Epithelial cell of esophagus (primary cell): ENCODE results near the gene SH3BP2.

Experiments used
- DNase-seq: peaks from one replicate; pipeline ENCODE4 v3.0.0; 2010; ENCODE audit warnings: low read depth
- H3K4me3 ChIP-seq: 2 replicates; pipeline ENCODE4 v1.5.1; 2011; ENCODE audit warnings: mild to moderate bottlenecking, low read length, control low read depth
- CTCF ChIP-seq: IDR thresholded peaks from 2 replicates; pipeline ENCODE4 v1.5.1; 2011; ENCODE audit warnings: low read depth, mild to moderate bottlenecking, low read length, control low read depth, inconsistent platforms; ENCODE audit not compliant: insufficient read depth; ENCODE audit errors: missing control alignments

The SH3BP2 gene

GRCh38 chr4:2839060-2839459, 46.2 kb downstream of the SH3BP2 start:
- no peak overlapping the region for H3K4me3 ChIP-seq
- no peak for TF ChIP-seq CTCF
- no peak for DNase-seq

DNA sequence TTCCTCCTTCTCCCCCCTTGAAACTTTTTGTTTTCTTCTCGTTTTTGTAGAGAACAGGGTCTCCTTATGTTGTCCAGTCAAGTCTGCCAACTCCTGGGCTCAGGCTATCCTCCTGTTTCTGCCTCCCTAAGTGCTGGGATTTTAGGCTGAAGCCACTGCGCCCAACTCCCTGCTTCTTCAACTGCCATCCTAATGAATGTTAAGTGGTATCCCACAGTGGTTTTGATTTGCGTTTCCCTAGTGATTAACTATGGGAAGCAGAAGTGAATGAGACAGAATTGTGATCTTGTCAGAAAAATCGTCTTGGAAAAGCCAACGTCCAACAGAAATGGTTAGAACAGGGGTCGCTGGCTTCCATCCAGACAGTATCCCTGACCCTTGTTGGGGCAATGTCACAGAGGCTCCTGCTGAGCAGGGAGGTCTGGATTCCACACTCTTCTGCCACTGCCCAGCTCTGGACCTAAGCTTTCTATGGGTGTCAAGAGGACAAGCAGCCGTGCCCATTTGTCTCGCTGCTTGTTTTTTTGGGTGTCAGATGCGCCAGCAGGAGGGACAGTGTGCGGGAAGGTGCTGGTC, 49.9 kb downstream of the SH3BP2 start:
- peak; percentile 21 for DNase-seq
- no peak for TF ChIP-seq CTCF
- peak overlapping the region; percentile 58 for H3K4me3 ChIP-seq

DNA sequence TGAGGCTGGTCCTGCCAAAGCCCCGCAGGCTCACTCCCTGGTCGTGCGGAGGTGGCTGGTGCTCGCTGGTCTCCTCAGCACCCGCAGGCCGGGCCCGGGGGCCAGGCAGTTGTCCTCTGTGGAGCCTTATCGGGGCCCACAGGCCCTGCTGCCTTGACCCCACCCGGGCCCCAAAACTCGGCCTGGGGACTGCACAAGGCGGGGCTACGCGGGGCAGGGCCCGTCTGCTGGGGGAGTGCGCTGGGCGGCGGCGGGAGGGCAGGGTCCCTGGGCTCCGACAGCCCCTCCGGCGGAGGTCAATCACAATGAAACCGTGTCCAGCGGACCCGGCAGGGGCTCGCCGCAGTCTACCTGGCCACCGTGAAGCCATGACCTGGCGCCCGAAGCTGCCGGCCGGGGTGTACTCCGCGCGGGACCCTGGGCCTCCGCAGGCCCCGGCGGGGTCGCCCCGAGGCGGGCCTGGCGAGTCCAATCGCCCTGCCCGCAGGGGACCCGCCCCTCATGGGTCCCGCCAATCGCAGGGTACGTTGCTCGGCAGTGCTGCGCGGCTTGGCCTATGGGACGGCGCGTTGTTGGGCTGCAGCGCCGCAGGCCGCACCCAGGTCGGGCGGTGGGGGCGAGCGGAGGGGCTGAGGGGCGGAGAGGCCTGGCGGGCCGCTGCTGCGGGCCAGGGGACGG, 50.5 kb downstream of the SH3BP2 start, which contains the start of gene ADD1:
ADD1 (plus strand) TSS at position 582 of the 678 bp plus-strand sequence. CDS start 32,072 bp downstream, outside the sequence.
- peak; percentile 87 for DNase-seq
- TF ChIP-seq CTCF: no peak
- H3K4me3 ChIP-seq: peak within 1 kb of the TSS; percentile 58

DNA sequence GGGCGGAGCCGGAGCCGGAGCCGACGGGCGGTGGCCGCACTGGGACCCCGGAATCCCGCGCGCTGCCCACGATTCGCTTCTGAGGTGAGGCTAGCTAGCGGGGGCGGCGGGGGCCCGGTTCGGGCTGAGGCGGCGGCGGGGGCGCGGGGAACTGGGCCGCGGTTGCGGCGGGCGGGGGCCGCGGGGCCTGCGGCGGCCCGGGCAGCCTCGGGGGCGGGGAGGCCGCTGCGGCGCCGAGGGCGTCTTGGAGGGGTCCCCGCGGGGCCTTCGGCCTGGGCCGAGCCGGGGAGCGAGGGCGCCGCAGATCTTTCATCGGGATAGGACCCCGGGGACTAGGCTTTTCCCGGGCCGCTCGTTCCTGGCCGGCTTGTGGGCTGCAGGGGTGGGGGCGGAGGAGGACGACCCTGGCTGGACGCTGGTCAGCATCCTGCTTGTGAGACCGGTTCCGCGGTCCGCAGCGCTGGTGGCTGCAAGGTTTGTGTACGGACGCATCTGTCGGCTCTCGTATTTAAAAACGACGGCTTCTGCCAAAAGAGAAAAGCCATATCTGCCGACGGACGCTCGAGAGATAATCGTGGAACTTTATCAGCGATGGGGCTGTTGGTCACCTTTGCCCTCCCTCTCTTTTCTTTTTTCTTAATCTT, 51.2 kb downstream of the SH3BP2 start:
- H3K4me3 ChIP-seq: peak overlapping the region; percentile 58
- peak; percentile 22 for DNase-seq
- no peak for TF ChIP-seq CTCF

GRCh38 chr4:2846172-2846571, 53.3 kb downstream of the SH3BP2 start:
- DNase-seq: no peak
- H3K4me3 ChIP-seq: no peak overlapping the region
- TF ChIP-seq CTCF: no peak

GRCh38 chr4:2847302-2847871, 54.5 kb downstream of the SH3BP2 start:
- no peak overlapping the region for H3K4me3 ChIP-seq
- TF ChIP-seq CTCF: no peak
- no peak for DNase-seq

DNA sequence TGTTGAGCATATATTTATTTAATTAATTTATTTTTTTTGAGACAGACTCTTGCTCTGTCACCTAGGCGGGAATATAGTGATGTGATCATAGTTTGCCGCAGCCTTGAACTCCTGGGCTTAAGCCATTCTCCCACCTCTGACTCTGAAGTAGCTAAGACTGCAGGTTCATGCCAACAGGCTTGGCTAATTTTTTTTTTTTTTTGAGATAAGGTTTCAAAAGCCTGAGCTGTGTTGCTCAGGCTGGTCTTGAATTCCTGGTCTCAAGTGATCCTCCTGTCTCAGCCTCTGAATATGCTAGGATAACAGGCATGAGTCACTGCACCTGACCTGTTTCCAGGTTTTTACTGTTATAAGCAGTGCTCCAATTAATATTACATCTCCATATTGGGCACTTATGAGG, 55.6 kb downstream of the SH3BP2 start:
- no peak for TF ChIP-seq CTCF
- no peak overlapping the region for H3K4me3 ChIP-seq
- peak; percentile 41 for DNase-seq
